Karpas-422 (cell line): ENCODE data around the gene MRPS11. TPM values are rescaled to one million over a fixed set of nuclear protein-coding genes. Genes with fewer than 3 reads are reported as not detected.

Experiments
- DNase-seq: peaks from one replicate; pipeline ENCODE4 v3.0.0-alpha.2; 2015
- H2AFZ ChIP-seq: fragments of 200-600 bp; sonication (generic); 2 replicates; pipeline ENCODE4 v1.6.1; 2014; ENCODE audit warnings: antibody characterized with exemption, low read length, mixed read lengths
- H3K27ac ChIP-seq: fragments of 200-600 bp; sonication (generic); 2 replicates; pipeline ENCODE4 v1.5.1; 2014; ENCODE audit warnings: mild to moderate bottlenecking, low read length, moderate library complexity
- H3K27me3 ChIP-seq: fragments of 200-600 bp; sonication (generic); 2 replicates; pipeline ENCODE4 v1.6.1; 2014; ENCODE audit warnings: low read length, mixed read lengths
- H3K36me3 ChIP-seq: fragments of 200-600 bp; sonication (generic); 2 replicates; pipeline ENCODE4 v1.6.1; 2014; ENCODE audit warnings: low read length, mixed read lengths; ENCODE audit not compliant: insufficient read depth
- H3K4me1 ChIP-seq: fragments of 200-600 bp; sonication (generic); 2 replicates; pipeline ENCODE4 v1.6.1; 2014; ENCODE audit warnings: mild to moderate bottlenecking, low read length, mixed read lengths
- H3K4me2 ChIP-seq: fragments of 200-600 bp; sonication (generic); 2 replicates; pipeline ENCODE4 v1.6.1; 2014; ENCODE audit warnings: low read length, low read depth, mild to moderate bottlenecking; ENCODE audit not compliant: poor library complexity, severe bottlenecking
- H3K4me3 ChIP-seq: fragments of 200-600 bp; sonication (generic); 2 replicates; pipeline ENCODE4 v1.5.1; 2014; ENCODE audit warnings: mild to moderate bottlenecking, antibody characterized with exemption, low read length, mixed read lengths
- H3K79me2 ChIP-seq: fragments of 200-600 bp; sonication (generic); 2 replicates; pipeline ENCODE4 v1.6.1; 2014; ENCODE audit warnings: mild to moderate bottlenecking, low read length, mixed read lengths
- H3K9ac ChIP-seq: fragments of 200-600 bp; sonication (generic); 2 replicates; pipeline ENCODE4 v1.6.0; 2014; ENCODE audit warnings: low read length
- H3K9me2 ChIP-seq: fragments of 200-600 bp; sonication (generic), shearing (Covaris generic); replicated peaks from 2 replicates; pipeline ENCODE4 v1.6.0; 2014; ENCODE audit warnings: mild to moderate bottlenecking, low read length, moderate library complexity; ENCODE audit not compliant: insufficient read depth
- H3K9me3 ChIP-seq: fragments of 300-700, 200-600 bp; sonication (generic); 2 replicates; pipeline ENCODE4 v1.6.1; 2014; ENCODE audit warnings: low read length, mixed read lengths
- H4K20me1 ChIP-seq: fragments of 200-600 bp; sonication (generic); 2 replicates; pipeline ENCODE4 v1.6.1; 2014; ENCODE audit warnings: mild to moderate bottlenecking, antibody characterized with exemption, low read length, low read depth; ENCODE audit not compliant: insufficient read depth
- total RNA-seq: library from RNA; depleted of rRNA; stranded (reverse); fragments of >200 nt; shearing (Covaris generic); gene quantifications from 2 replicates; pipeline ENCODE4 v1.2.3, GENCODE V29; 2014; ENCODE audit warnings: low replicate concordance; rRNA removed

Gene MRPS11
- 48.8 TPM in 2 replicates for total RNA-seq

DNA sequence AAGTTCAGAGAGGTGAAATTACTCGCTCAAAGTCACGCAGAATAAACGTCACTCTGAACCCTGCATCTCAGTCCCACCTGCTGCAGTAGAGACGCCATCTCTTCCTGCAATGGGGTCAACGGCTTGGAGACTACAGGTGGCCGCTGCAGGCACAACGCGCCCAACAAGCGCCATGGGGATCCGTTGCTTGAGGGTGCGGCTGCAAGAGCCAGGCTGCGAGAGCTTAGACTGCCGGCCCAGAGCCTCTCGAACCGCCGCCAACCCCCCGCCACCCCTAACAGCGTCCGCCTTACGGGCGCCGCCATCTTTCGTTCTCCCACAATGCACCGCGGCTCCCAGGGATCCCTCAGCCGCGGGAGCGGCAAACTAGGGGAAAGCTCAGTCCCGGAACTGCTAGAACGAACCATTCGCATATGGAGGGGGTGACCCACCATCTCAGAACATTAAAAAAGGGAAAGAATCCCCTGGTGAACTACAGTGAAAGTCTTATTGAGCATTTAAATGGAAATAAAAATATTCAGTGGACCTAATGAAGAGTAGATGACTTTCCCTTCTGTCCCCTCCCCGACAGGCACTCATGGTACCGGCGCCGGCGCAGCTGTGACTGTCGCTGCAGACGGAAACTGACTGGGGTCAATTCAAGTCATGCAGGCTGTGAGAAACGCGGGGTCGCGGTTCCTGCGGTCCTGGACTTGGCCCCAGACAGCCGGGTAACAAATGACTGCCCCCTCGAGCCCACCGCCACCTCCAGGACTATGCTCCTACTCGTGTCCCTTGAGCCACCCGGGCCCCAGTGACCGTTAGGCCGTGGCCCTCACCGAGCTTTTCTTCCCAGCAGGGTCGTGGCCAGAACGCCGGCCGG is at the start of gene MRPS11, which contains the start of gene MRPL46:
MRPS11 (plus strand) TSS at position 636 of the 862 bp plus-strand sequence; CDS start at position 646, 10 bp downstream.
MRPL46 (minus strand) TSS at position 316 of the 862 bp plus-strand sequence; CDS start at position 305, 11 bp downstream.
- no peaks in the 10 kb centered on the region for H3K27me3 ChIP-seq
- peak within 1 kb of the TSS; percentile 78 for H2AFZ ChIP-seq
- peak within 1 kb of the TSS; percentile 81 for H3K9ac ChIP-seq
- DNase-seq = peak; percentile 96
- H4K20me1 ChIP-seq = no peaks in the 10 kb centered on the region
- H3K27ac ChIP-seq = peak within 1 kb of the TSS; percentile 76
- peaks cover 27% of the 10 kb centered on the region for H3K4me1 ChIP-seq
- H3K79me2 ChIP-seq = peaks cover 64% of the 10 kb centered on the region
- no peaks in the 10 kb centered on the region for H3K9me2 ChIP-seq
- H3K9me3 ChIP-seq = no peaks in the 10 kb centered on the region
- peak within 1 kb of the TSS; percentile 82 for H3K4me2 ChIP-seq
- peak within 1 kb of the TSS; percentile 74 for H3K4me3 ChIP-seq
- peaks cover 23% of the 10 kb centered on the region; the same call in 1 of the 2 replicates for H3K36me3 ChIP-seq

- DNase-seq = no peak
- Histone ChIP-seq H3K27ac (no peak overlapping the region), H3K9ac (no peak overlapping the region), H3K4me2 (no peak overlapping the region), H2AFZ (no peak overlapping the region), H3K4me3 (no peak overlapping the region), H3K36me3 (no peaks in the 10 kb centered on the region), H3K4me1 (no peaks in the 10 kb centered on the region), H3K9me3 (no peaks in the 10 kb centered on the region), H3K79me2 (no peaks in the 10 kb centered on the region), H3K9me2 (no peaks in the 10 kb centered on the region), H3K27me3 (no peaks in the 10 kb centered on the region), H4K20me1 (no peaks in the 10 kb centered on the region)
Measured at GRCh38 chr15:88419830-88420229, 47.7 kb upstream of the MRPS11 start.

DNA sequence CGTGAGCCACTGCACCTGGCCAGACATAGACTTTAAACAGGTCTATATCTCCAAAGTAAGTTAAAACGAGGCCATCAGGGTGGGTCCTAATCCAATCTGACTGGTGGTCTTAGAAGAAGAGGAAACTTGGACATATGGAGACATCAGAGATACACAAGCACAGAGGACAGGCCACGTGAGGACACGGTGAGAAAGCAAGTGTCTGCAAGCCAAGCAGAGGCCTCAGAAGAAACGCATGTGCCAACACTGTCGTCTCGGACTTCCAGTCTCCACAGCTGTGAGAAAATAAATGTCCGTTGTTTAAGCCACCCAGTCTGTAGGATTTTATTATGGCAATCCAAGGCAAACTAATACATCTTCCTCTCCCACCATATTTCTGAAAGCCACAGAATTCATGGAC is 44.2 kb upstream of the MRPS11 start:
- H3K79me2 ChIP-seq = no peaks in the 10 kb centered on the region
- H3K27ac ChIP-seq = no peak overlapping the region
- H3K4me1 ChIP-seq = no peaks in the 10 kb centered on the region
- H4K20me1 ChIP-seq = no peaks in the 10 kb centered on the region
- no peak overlapping the region for H3K4me3 ChIP-seq
- H3K9me3 ChIP-seq = no peaks in the 10 kb centered on the region
- no peaks in the 10 kb centered on the region for H3K9me2 ChIP-seq
- H3K27me3 ChIP-seq = no peaks in the 10 kb centered on the region
- DNase-seq = no peak
- H3K4me2 ChIP-seq = no peak overlapping the region
- no peak overlapping the region for H3K9ac ChIP-seq
- H2AFZ ChIP-seq = no peak overlapping the region
- no peaks in the 10 kb centered on the region for H3K36me3 ChIP-seq

DNA sequence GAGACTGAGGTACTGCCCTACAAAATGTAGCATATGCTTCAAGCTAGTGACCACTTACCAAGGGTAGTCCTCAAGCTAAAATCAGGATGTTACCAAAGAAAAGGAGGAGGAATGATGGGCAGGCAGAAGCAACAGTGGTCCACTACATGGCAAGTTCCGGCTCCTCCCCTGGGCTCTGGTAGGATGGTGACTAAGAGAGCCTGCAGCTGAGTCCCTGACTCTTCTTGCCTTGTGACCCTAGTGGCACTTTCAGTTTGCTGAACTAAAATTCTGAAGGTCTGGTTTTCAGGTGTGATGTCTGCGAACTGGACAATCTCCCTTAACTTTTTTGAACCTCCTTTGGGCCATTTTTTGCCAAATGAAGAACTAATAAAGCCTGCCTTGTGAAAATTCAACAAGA is 41.2 kb upstream of the MRPS11 start:
- H4K20me1 ChIP-seq = no peaks in the 10 kb centered on the region
- H2AFZ ChIP-seq = no peak overlapping the region
- H3K36me3 ChIP-seq = no peaks in the 10 kb centered on the region
- no peak overlapping the region for H3K27ac ChIP-seq
- H3K4me1 ChIP-seq = no peaks in the 10 kb centered on the region
- H3K9ac ChIP-seq = no peak overlapping the region
- no peak for DNase-seq
- H3K27me3 ChIP-seq = no peaks in the 10 kb centered on the region
- H3K4me3 ChIP-seq = no peak overlapping the region
- H3K4me2 ChIP-seq = no peak overlapping the region
- H3K9me3 ChIP-seq = no peaks in the 10 kb centered on the region
- H3K9me2 ChIP-seq = no peaks in the 10 kb centered on the region
- H3K79me2 ChIP-seq = no peaks in the 10 kb centered on the region

- Histone ChIP-seq H3K27me3 (no peaks in the 10 kb centered on the region), H3K9me2 (no peaks in the 10 kb centered on the region), H3K9ac (no peak overlapping the region), H3K36me3 (no peaks in the 10 kb centered on the region), H3K4me3 (no peak overlapping the region), H3K79me2 (no peaks in the 10 kb centered on the region), H3K4me2 (no peak overlapping the region), H3K27ac (no peak overlapping the region), H4K20me1 (no peaks in the 10 kb centered on the region), H3K9me3 (no peaks in the 10 kb centered on the region), H2AFZ (no peak overlapping the region), H3K4me1 (no peaks in the 10 kb centered on the region)
- DNase-seq = no peak
Measured at GRCh38 chr15:88428053-88428452, 39.5 kb upstream of the MRPS11 start.

DNA sequence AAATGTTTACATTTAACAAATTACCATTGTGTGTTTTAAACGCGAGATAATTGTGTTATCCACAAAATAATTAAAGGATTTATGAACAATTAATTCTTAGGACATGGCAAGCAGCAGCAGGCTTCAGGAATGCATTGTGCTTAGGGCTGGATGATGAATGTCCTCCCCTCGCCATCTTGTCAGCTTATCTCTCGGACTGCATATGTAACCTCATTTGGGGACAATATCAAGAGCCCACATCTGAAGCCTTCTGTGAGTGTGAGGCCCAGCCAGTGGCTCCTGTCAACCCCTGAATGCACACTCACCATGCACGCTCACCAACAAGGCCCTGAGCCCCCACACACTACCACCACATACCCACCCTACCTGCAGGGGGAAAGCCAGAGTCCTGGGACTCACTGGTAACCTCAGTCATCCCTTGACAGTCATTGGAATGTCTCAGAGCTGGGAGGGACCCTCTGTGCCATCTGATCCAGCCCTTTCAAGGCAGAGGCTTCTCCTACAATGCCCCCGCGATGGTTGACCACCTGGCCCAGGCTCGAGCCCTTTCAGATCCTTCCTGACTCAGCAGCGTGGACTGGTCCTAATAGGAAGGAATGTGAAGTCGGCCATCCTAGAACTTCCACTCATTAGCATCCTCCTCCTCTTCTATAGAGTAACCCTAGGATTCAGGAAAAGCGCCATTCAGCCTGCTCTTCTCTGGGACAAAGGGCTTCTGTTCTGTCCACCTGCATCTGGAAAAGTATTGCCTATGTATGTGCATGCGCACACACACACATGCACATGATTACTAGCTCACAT is 38.5 kb upstream of the MRPS11 start:
- Histone ChIP-seq H3K27me3 (no peaks in the 10 kb centered on the region), H4K20me1 (no peaks in the 10 kb centered on the region), H2AFZ (no peak overlapping the region), H3K4me2 (no peak overlapping the region), H3K4me1 (no peaks in the 10 kb centered on the region), H3K4me3 (no peak overlapping the region), H3K9me2 (no peaks in the 10 kb centered on the region), H3K27ac (no peak overlapping the region), H3K9ac (no peak overlapping the region), H3K36me3 (no peaks in the 10 kb centered on the region), H3K9me3 (no peaks in the 10 kb centered on the region), H3K79me2 (no peaks in the 10 kb centered on the region)
- DNase-seq = no peak

DNA sequence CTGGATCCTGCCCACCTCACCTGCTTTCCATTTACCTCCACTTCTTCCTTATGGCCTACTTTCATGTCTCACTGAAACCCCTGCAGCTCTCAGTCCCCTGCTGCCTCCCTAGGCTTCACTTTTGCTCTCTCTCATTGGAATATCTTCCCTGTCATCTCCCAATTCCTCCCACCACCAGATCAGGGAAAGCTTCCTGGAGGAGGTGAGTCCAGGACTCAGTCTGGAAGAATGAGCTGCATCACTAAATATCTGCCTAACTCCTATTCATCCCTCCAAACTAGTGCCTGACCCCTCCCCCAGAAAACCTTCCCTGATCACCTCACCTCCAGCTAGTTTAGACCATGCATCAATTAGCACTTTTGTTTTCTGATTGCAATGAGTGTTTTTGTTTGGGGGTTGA is 37.5 kb upstream of the MRPS11 start:
- no peak overlapping the region for H3K27ac ChIP-seq
- no peak overlapping the region for H3K4me3 ChIP-seq
- H4K20me1 ChIP-seq = no peaks in the 10 kb centered on the region
- no peak overlapping the region for H2AFZ ChIP-seq
- no peaks in the 10 kb centered on the region for H3K4me1 ChIP-seq
- H3K27me3 ChIP-seq = no peaks in the 10 kb centered on the region
- H3K36me3 ChIP-seq = no peaks in the 10 kb centered on the region
- DNase-seq = no peak
- H3K79me2 ChIP-seq = no peaks in the 10 kb centered on the region
- no peaks in the 10 kb centered on the region for H3K9me2 ChIP-seq
- H3K4me2 ChIP-seq = no peak overlapping the region
- no peak overlapping the region for H3K9ac ChIP-seq
- no peaks in the 10 kb centered on the region for H3K9me3 ChIP-seq

- Histone ChIP-seq H3K79me2 (no peaks in the 10 kb centered on the region), H3K9ac (no peak overlapping the region), H3K4me2 (no peak overlapping the region), H3K4me3 (no peak overlapping the region), H3K36me3 (no peaks in the 10 kb centered on the region), H2AFZ (no peak overlapping the region), H3K9me3 (no peaks in the 10 kb centered on the region), H3K27me3 (no peaks in the 10 kb centered on the region), H3K27ac (no peak overlapping the region), H3K9me2 (no peaks in the 10 kb centered on the region), H4K20me1 (no peaks in the 10 kb centered on the region), H3K4me1 (no peaks in the 10 kb centered on the region)
- no peak for DNase-seq
Measured at GRCh38 chr15:88431441-88431840, 36.1 kb upstream of the MRPS11 start.
